IPS-15b (cell line): ENCODE measurements around the gene SMTNL2.
"Not testable (repeated sequence)": the region's sequence is repeated elsewhere in the genome, so short reads cannot be mapped to it uniquely, and the experiment has no call there.

ENCODE experiments used
- H3K27me3 ChIP-seq: one replicate; pipeline ENCODE4 v1.6.1; 2013; ENCODE audit warnings: low read length; ENCODE audit not compliant: control insufficient read depth, insufficient read depth
- H3K36me3 ChIP-seq: one replicate; pipeline ENCODE4 v1.6.1; 2013; ENCODE audit warnings: low read length; ENCODE audit not compliant: control insufficient read depth, insufficient read depth
- H3K4me1 ChIP-seq: one replicate; pipeline ENCODE4 v1.6.1; 2013; ENCODE audit warnings: mild to moderate bottlenecking, low read length; ENCODE audit not compliant: control insufficient read depth, insufficient read depth
- H3K4me3 ChIP-seq: one replicate; pipeline ENCODE4 v1.5.1; 2013; ENCODE audit warnings: low read depth, low read length
- H3K9ac ChIP-seq: one replicate; pipeline ENCODE4 v1.6.1; 2013; ENCODE audit warnings: low read depth, mild to moderate bottlenecking, low read length
- H3K9me3 ChIP-seq: one replicate; pipeline ENCODE4 v1.6.1; 2013; ENCODE audit warnings: mild to moderate bottlenecking, low read length; ENCODE audit not compliant: control insufficient read depth, insufficient read depth

SMTNL2 gene

DNA sequence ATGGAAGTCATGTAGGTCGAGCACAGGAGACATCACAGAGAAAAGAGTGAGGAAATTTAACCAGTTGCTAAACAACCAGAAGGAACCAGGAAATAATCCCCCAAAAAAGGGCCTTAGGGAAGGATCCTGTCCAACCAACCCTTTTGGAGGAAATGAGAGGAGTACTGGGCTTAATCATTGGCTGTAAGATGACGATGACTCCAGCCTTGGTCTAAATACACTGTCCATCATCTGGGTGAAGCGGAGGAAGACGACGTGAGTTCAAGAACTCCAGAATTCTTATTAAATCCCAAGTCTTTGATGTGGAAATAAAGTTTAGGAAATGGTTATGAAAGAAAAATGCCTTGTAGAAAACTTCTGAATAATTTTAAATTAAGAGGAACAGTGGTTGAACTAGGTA is 68.7 kb downstream of the SMTNL2 start:
- Histone ChIP-seq H3K36me3 (no peaks in the 10 kb centered on the region), H3K4me3 (no peak overlapping the region), H3K9me3 (no peaks in the 10 kb centered on the region), H3K4me1 (no peaks in the 10 kb centered on the region), H3K9ac (no peak overlapping the region), H3K27me3 (no peaks in the 10 kb centered on the region)

DNA sequence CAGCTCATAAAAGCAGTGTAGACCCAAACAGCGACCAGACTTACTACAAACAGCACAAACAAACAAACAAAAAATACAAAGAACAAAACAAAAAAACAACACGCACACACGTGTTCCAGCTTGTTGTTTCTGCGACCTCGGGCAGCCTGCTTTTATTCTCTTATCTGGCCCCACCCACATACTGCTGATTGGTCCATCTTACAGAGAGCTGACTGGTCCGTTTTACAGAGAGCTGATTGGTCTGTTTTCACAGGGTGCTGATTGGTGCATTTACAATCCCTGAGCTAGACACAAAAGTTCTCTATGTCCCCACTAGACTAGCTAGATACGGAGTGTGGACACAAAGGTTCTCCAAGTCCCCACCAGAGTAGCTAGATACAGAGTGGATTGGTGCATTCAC is 71.6 kb downstream of the SMTNL2 start:
- H3K27me3 ChIP-seq, H3K4me3 ChIP-seq, H3K4me1 ChIP-seq, H3K9ac ChIP-seq, H3K36me3 ChIP-seq, H3K9me3 ChIP-seq: not testable (repeated sequence)

DNA sequence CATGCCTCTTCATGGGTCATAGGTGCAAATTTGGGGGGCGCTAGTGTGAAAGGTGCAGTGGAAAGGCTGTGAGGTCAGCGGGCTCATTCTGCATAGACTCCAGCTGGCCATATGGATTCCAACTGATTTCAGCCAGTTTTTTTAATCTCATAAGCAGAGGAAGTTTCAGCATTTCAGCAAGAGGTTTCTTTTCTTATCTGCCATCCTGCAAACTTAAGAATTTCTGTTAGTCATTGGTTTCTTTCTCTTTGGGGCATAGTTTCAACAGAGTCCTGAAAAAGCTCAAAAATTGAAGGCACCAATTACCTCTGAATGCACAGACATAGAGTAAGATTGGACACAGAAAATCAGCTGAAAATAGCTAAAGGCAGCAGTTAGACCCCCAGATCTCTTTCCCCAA is 73.3 kb downstream of the SMTNL2 start:
- H3K4me1 ChIP-seq, result no peaks in the 10 kb centered on the region
- H3K4me3 ChIP-seq, result no peak overlapping the region
- H3K9me3 ChIP-seq, result no peaks in the 10 kb centered on the region
- H3K36me3 ChIP-seq, result no peaks in the 10 kb centered on the region
- H3K9ac ChIP-seq, result no peak overlapping the region
- H3K27me3 ChIP-seq, result no peaks in the 10 kb centered on the region
